ENCODE measurements around the gene GTPBP4. TPM values are rescaled to one million over a fixed set of nuclear protein-coding genes. Genes with fewer than 3 reads are reported as not detected.

The GTPBP4 gene
- total and polyA plus RNA-seq, 9 of the 15 experiments (the other 6 are each of a cell fraction or from before 2014, with no cell fraction given): 79.0 to 155 (median 128) TPM

DNA sequence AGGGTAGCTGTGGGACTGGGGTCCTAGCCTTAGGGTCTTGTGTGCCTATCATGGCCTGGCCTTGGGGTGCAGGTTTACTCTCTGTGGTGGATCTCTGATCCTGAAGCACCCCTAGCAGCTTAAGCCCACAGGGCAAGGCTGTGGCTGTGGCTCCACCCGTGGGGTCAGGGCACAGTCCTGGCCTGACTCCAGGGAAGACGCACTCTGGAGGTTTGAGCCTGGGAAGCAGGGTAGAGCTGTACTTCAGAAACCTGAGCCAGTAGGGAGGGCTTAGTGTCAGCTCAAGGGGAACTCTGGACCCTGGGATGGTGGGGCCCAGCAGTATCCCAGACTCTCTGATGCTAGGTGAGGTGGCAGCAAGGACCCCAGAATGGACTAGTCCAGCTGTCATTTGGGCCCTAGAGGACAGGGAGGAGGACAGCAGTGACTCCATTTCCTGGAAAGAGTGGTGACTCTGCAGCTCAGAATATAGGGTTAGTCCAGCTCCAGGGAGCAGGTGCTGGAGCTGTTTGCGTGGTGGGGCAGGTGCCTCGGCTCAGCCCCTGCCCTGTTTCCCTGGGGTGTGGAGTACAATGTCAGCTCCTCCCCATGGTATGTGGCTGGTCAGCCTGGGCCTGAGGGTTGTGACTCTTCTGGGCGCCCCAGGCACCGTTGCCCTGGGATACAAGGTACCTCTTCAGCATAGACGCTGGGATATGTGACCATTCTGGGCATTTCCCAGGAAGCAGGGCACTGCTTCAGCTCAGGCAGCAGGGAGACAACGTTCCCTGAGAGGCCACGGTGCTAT is 15.8 kb downstream of the GTPBP4 start:
- ChIA-PET POLR2A (interaction anchor here (0.8 to 3.0 kb wide), 6 partner anchors 9 to 19 kb away, joined by 3 to 20 read pairs (median 6); partner anchors contain the start of gene GTPBP4), CTCF (ENCODE audit: low intra/inter-chr PET ratio) (no interaction called here)
- Histone ChIP-seq H3K79me2 (ENCODE audit: control insufficient read depth, insufficient read depth, low read length) (peaks cover 64% of the 10 kb centered on the region), H3K9me1 (ENCODE audit: control insufficient read depth, insufficient read depth, low read length) (peaks cover 5% of the 10 kb centered on the region), H3K9me3 (replicated peaks; ENCODE audit: control insufficient read depth, insufficient read depth, low read depth, low read length) (no peaks in the 10 kb centered on the region; the same call in 1 of the 2 replicates), H3K4me3 (no peak overlapping the region), H4K20me1 (replicated peaks; ENCODE audit: control insufficient read depth, insufficient read depth, low read length) (peaks cover 15% of the 10 kb centered on the region), H3K27ac (ENCODE audit: extremely low read depth, low read depth, low read length) (no peak overlapping the region), H3K36me3 (ENCODE audit: control insufficient read depth, insufficient read depth, low read length) (peaks cover 99% of the 10 kb centered on the region), H3K27me3 (ENCODE audit: control insufficient read depth in 2 of 2, insufficient read depth in 2 of 2, low read length in 2 of 2) (no peaks in the 10 kb centered on the region), H3K9ac (ENCODE audit: insufficient read depth in 1 of 2, low read depth in 2 of 2, low read length in 2 of 2) (no peak overlapping the region), H3K4me2 (ENCODE audit: insufficient read depth, low read length) (no peak overlapping the region), H2AFZ (ENCODE audit: low read depth, low read length) (no peak overlapping the region), H3K4me1 (replicated peaks in 1 of 2; ENCODE audit: control insufficient read depth in 2 of 2, insufficient read depth in 2 of 2, low read length in 2 of 2) (peaks cover 4 to 10% of the 10 kb centered on the region in 2 experiments; a peak in 4 of 5 replicates)
- BruUV-seq (replicated peaks): no TSS peak
- in situ Hi-C loops (cut with MboI): no loop called here
- FAIRE-seq (no peak), DNase-seq (ENCODE audit: extremely low read depth in 1 of 4, low spot score in 3 of 4) (no peak), ATAC-seq (no peak)
- 96% methylated on average over 9 of the region's 9 CpGs for WGBS (ENCODE audit: insufficient coverage, low coverage, missing lambda C conversion rate)
- intact Hi-C loops (cut with micrococcal nuclease): no loop called here
- no peak for TF ChIP-seq NFYB (IDR thresholded peaks at IDR 0.05; ENCODE audit: extremely low read depth, insufficient read length)
- no peak for TF ChIP-seq ZKSCAN3 (CRISPR knock-in tag; IDR thresholded peaks at IDR 0.05)
- TF ChIP-seq, protein P1, sequence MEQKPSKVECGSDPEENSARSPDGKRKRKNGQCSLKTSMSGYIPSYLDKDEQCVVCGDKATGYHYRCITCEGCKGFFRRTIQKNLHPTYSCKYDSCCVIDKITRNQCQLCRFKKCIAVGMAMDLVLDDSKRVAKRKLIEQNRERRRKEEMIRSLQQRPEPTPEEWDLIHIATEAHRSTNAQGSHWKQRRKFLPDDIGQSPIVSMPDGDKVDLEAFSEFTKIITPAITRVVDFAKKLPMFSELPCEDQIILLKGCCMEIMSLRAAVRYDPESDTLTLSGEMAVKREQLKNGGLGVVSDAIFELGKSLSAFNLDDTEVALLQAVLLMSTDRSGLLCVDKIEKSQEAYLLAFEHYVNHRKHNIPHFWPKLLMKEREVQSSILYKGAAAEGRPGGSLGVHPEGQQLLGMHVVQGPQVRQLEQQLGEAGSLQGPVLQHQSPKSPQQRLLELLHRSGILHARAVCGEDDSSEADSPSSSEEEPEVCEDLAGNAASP (IDR thresholded peaks at IDR 0.05): no peak
- TF ChIP-seq HEY1 (CRISPR knock-in tag; IDR thresholded peaks at IDR 0.05; ENCODE audit: borderline replicate concordance): no peak
- no peak for TF ChIP-seq YY1 (IDR thresholded peaks at IDR 0.05; ENCODE audit: borderline replicate concordance in 1 of 3, control insufficient read depth in 1 of 3, extremely low read depth in 1 of 3, insufficient read depth in 3 of 3, insufficient read length in 1 of 3, insufficient replicate concordance in 2 of 3, low read depth in 1 of 3, low read length in 2 of 3)
- no peak for TF ChIP-seq ZNF134 (CRISPR knock-in tag; conservative IDR thresholded peaks at IDR 0.05)
- TF ChIP-seq, protein P2, sequence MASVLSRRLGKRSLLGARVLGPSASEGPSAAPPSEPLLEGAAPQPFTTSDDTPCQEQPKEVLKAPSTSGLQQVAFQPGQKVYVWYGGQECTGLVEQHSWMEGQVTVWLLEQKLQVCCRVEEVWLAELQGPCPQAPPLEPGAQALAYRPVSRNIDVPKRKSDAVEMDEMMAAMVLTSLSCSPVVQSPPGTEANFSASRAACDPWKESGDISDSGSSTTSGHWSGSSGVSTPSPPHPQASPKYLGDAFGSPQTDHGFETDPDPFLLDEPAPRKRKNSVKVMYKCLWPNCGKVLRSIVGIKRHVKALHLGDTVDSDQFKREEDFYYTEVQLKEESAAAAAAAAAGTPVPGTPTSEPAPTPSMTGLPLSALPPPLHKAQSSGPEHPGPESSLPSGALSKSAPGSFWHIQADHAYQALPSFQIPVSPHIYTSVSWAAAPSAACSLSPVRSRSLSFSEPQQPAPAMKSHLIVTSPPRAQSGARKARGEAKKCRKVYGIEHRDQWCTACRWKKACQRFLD (CRISPR knock-in tag; IDR thresholded peaks at IDR 0.05): no peak
- no peak for TF ChIP-seq TGIF2 (CRISPR knock-in tag; IDR thresholded peaks at IDR 0.05)
- no peak for TF ChIP-seq ZNF717 (CRISPR knock-in tag; IDR thresholded peaks at IDR 0.05)
- TF ChIP-seq, protein P3, sequence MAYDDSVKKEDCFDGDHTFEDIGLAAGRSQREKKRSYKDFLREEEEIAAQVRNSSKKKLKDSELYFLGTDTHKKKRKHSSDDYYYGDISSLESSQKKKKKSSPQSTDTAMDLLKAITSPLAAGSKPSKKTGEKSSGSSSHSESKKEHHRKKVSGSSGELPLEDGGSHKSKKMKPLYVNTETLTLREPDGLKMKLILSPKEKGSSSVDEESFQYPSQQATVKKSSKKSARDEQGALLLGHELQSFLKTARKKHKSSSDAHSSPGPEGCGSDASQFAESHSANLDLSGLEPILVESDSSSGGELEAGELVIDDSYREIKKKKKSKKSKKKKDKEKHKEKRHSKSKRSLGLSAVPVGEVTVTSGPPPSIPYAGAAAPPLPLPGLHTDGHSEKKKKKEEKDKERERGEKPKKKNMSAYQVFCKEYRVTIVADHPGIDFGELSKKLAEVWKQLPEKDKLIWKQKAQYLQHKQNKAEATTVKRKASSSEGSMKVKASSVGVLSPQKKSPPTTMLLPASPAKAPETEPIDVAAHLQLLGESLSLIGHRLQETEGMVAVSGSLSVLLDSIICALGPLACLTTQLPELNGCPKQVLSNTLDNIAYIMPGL (CRISPR knock-in tag; IDR thresholded peaks at IDR 0.05): no peak
- TF ChIP-seq PHB (CRISPR knock-in tag; IDR thresholded peaks at IDR 0.05): no peak
- no peak for TF ChIP-seq XRCC5 (IDR thresholded peaks at IDR 0.05; ENCODE audit: low read depth, low read length)
- no peak for TF ChIP-seq ZNF124 (CRISPR knock-in tag; IDR thresholded peaks at IDR 0.05)
- TF ChIP-seq MCM7 (IDR thresholded peaks at IDR 0.05): no peak
- TF ChIP-seq ZNF224 (CRISPR knock-in tag; IDR thresholded peaks at IDR 0.05): no peak
- TF ChIP-seq NBN (IDR thresholded peaks at IDR 0.05; ENCODE audit: low read depth): no peak
- TF ChIP-seq, protein P4, sequence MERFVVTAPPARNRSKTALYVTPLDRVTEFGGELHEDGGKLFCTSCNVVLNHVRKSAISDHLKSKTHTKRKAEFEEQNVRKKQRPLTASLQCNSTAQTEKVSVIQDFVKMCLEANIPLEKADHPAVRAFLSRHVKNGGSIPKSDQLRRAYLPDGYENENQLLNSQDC (CRISPR knock-in tag; IDR thresholded peaks at IDR 0.05): no peak

All from K562 (cell line).